HG03025 (cell line): ENCODE measurements around the gene EDC4.

Experiments
- ATAC-seq: cut with Tn5 transposase; IDR thresholded peaks from one replicate; pipeline ENCODE4 v1.9.1; 2021; ENCODE audit warnings: mild to moderate bottlenecking, moderate library complexity; ENCODE audit not compliant: unreplicated experiment, low FRiP score

The EDC4 gene

DNA sequence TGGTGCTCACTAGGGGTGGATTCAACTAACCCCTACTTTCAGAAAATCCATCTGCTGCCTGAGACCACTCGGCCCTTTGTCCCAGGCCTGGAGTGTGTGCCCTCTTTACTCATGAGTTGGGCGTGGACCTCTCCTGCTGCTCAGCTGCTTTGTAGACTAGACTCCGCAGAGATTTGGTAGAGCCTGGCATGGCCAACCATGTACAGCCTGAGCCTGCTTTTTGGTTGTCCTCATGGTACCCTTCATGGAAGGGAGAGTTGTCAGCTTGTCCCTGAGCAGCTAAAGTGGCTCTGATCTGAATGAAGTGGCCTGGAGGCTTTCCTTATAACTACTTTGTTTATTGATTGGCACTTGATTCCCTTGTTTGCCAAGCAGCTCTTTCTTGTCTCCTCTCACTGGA lies 1.5 kb downstream of the EDC4 start:
- ATAC-seq = no peak

DNA sequence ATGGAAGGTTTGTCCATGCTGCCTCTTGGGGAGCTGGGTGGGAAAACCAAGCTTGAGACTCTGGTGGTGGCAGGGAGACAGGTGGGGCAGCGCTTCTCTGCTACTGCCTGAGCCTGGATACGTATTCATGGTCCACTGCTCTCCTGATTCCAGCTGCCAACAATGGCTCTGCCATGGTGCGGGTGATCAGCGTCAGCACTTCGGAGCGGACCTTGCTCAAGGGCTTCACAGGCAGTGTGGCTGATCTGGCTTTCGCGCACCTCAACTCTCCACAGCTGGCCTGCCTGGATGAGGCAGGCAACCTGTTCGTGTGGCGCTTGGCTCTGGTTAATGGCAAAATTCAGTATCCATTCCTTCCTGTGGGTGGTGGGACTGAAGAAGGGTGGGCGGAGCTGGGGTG lies 4.2 kb downstream of the EDC4 start:
- no peak for ATAC-seq

DNA sequence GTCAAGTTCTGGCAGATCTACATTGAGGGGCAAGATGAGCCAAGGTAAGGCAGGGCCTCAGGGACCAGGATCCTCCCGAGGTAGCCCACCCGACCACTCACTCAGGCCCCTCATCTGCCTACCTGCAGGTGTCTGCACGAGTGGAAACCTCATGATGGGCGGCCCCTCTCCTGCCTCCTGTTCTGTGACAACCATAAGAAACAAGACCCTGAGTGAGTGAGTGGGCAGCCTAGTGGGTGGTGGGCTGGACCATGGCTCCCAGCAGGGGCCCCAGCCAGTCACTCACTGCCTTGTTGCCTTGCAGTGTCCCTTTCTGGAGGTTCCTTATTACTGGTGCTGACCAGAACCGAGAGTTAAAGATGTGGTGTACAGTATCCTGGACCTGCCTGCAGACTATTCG lies 5.4 kb downstream of the EDC4 start:
- ATAC-seq = no peak

DNA sequence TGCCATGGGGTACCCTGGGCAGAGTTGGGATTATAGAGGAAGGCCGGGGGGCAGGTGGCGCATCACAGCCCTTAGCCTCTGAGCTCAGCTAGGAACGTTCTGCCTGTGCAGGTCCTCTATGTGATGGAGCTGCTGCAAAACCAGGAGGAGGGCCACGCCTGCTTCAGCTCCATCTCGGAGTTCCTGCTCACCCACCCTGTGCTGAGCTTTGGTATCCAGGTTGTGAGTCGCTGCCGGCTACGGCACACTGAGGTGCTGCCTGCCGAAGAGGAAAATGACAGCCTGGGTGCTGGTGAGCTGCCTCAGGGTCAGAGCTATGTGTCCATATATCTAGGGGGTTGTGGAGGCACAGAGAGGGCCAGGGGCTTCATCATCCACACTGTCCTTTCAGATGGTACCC lies 6.0 kb downstream of the EDC4 start:
- no peak for ATAC-seq

DNA sequence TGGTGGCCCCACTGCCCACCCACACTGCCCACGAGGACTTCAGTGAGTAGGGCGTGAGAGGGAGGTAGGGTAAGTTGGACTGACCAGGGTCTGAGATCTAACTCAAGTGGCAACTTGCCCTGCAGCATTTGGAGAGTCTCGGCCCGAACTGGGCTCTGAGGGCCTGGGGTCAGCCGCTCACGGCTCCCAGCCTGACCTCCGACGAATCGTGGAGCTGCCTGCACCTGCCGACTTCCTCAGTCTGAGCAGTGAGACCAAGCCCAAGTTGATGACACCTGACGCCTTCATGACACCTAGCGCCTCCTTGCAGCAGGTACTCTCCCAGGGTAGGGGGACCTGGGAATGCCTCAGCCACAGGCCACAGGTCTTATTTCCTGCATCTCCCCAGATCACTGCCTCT lies 6.6 kb downstream of the EDC4 start:
- no peak for ATAC-seq

DNA sequence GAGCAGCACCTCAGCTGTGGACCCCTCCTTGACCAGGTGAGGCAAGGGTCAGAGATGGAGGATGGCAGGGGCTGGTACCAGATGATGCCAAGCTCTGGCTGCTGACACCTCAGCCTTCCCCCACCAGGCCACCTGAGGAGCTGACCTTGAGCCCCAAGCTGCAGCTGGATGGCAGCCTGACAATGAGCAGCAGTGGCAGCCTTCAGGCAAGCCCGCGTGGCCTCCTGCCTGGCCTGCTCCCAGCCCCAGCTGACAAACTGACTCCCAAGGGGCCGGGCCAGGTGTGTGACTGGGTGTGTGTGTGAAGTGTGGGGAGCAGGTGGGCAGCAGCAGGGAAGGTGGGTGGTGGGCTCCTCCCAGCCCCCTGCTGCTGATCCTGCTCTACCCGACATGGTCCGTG lies 7.1 kb downstream of the EDC4 start:
- ATAC-seq = no peak

DNA sequence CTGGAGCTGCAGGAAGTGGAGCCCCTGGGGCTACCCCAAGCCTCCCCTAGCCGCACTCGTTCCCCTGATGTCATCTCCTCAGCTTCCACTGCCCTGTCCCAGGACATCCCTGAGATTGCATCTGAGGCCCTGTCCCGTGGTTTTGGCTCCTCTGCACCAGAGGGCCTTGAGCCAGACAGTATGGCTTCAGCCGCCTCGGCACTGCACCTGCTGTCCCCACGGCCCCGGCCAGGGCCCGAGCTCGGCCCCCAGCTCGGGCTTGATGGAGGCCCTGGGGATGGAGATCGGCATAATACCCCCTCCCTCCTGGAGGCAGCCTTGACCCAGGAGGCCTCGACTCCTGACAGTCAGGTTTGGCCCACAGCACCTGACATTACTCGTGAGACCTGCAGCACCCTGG lies 7.7 kb downstream of the EDC4 start:
- ATAC-seq = no peak

DNA sequence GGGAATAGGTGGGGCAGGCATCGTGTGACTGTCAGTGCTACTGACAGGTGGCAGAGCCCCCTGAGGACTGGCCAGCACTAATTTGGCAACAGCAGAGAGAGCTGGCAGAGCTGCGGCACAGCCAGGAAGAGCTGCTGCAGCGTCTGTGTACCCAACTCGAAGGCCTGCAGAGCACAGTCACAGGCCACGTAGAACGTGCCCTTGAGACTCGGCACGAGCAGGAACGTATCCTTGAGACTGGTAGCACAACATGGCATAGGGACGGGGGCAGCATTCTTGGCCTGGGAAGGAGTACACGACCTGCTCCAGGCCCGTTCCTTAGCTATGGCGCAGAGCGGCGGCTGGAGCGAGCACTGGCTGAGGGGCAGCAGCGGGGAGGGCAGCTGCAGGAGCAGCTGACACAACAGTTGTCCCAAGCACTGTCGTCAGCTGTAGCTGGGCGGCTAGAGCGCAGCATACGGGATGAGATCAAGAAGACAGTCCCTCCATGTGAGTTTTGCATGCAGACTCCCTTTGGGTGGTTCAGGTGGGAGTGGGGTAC lies 8.8 kb downstream of the EDC4 start:
- ATAC-seq = no peak

DNA sequence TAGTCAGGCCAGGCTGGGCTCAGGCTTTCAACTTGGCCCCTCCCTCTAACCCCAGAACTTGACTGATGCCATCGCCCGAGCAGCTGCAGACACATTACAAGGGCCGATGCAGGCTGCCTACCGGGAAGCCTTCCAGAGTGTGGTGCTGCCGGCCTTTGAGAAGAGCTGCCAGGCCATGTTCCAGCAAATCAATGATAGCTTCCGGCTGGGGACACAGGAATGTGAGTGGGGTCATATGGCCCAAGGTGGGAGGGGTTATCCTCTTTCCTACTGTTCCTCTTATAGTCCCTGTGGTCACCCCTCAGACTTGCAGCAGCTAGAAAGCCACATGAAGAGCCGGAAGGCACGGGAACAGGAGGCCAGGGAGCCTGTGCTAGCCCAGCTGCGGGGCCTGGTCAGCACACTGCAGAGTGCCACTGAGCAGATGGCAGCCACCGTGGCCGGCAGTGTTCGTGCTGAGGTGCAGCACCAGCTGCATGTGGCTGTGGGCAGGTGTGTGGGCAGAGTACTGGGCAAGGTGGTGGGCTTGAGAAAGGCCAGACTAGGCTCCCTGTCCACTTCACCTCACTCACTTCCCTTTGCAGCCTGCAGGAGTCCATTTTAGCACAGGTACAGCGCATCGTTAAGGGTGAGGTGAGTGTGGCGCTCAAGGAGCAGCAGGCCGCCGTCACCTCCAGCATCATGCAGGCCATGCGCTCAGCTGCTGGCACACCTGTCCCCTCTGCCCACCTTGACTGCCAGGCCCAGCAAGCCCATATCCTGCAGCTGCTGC lies 9.7 kb downstream of the EDC4 start:
- no peak for ATAC-seq

DNA sequence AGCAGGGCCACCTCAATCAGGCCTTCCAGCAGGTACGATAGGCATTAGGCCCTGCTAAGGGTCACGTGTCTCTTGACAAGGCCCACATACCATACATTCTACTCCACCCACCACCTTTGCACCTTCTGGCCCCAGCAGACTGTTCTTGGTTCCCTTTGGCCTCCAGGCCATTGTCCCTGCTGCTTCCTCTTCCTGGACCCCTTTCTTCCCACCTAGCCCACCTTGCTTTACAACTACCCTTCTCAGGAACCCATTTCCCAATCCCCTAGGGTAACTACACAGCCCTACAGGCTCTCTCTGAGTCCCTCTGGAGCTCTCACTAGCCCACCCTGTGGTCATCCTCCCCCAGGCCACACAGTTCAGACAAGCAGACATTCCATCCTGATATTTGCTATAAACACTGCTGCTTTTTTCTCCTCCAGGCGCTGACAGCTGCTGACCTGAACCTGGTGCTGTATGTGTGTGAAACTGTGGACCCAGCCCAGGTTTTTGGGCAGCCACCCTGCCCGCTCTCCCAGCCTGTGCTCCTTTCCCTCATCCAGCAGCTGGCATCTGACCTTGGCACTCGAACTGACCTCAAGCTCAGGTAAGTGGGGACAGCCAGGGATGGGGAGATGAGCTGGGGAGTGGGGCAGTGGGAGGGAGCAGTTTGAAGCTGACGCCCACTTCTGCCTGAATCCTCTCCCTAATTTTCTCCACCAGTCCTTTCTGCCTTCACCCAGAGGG lies 10.5 kb downstream of the EDC4 start:
- no peak for ATAC-seq

DNA sequence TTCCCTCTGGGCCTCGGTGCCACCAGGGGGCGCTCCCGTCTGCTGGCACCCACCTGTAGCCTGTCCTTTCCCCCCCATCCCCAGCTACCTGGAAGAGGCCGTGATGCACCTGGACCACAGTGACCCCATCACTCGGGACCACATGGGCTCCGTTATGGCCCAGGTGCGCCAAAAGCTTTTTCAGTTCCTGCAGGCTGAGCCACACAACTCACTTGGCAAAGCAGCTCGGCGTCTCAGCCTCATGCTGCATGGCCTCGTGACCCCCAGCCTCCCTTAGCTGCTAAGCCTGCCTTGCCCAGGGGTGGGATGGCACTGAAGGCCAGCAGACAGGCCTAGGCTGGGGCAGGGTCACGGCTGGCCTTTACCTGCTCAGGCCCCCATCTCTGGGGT lies 11.0 kb downstream of the EDC4 start:
- ATAC-seq = no peak

DNA sequence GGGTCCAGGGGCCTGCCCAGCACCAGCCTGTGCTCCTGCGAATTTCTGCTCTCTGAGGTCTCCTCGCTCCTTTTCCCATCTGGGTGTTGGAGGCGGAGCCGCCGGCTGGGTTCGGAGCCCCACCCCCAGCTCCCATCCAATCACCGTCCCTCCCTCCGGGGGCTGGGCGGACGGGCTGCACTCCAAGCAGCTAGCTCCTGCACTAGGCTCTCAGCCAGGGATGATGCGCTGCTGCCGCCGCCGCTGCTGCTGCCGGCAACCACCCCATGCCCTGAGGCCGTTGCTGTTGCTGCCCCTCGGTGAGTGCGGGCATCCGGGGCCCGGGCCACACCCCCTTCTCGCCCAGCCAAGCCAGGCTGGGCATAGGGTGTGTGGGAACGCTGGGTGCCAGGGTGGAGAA lies 11.8 kb downstream of the EDC4 start, which contains the start of gene NRN1L:
NRN1L (plus strand) TSS at position 202 of the 400 bp plus-strand sequence; CDS start at position 221, 19 bp downstream.
- ATAC-seq = no peak

DNA sequence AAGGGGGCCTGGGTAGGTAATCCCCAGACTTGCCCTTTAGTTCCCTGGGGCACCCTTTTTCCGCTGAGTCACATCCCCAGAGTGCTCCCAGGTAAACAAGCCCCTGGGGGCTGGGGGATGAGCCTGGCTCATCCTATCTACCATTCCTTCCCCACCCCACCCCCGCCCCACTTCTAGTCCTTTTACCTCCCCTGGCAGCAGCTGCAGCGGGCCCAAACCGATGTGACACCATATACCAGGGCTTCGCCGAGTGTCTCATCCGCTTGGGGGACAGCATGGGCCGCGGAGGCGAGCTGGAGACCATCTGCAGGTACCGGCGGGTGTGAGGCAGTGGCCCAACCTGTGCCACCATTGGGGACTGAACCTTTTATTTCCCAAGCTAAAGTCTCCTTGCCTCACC lies 12.7 kb downstream of the EDC4 start:
- no peak for ATAC-seq

DNA sequence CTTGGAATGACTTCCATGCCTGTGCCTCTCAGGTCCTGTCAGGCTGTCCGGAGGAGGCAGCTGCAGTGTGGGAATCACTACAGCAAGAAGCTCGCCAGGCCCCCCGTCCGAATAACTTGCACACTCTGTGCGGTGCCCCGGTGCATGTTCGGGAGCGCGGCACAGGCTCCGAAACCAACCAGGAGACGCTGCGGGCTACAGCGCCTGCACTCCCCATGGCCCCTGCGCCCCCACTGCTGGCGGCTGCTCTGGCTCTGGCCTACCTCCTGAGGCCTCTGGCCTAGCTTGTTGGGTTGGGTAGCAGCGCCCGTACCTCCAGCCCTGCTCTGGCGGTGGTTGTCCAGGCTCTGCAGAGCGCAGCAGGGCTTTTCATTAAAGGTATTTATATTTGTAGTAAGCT lies 13.1 kb downstream of the EDC4 start:
- ATAC-seq = no peak

DNA sequence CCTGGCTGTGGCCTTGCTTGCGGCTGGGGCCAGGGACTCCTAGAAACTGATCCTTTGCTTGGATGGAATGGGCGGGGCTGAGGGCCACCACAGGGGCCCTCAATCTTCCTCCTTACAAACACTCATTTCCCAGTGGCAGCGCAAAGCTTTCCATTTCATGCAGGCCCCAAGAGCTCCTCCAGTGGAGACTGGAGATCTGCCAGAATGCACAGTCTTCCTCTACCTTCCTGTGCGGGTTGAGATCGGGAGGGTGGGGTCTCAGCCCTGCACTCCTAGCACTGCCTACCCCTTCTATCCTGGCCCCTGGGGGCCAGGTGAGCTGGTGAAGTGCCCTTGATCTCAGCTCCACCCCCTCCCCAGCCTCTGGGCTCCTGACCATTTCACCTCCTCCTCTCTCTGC lies 13.5 kb downstream of the EDC4 start:
- ATAC-seq = no peak

DNA sequence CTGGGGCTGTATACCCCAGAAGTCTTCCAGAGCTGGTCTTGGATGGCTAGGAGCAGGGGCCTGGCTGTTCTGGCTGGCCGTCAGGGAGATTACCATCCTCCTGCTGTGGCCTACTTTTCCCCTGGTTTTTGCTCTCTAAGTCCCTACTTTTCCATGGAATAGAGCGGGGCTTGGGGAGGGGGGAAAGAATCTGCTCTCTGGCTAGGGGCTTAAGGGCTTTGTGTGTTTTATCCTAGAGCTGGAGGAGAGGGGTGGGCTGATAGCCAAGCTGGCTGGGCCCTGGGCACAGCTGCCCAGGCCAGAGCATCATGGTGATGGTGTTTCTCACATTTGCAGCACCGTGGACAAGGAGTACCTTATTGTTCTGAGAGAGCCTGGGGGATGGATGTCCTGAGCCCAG lies 15.5 kb downstream of the EDC4 start:
- no peak for ATAC-seq

DNA sequence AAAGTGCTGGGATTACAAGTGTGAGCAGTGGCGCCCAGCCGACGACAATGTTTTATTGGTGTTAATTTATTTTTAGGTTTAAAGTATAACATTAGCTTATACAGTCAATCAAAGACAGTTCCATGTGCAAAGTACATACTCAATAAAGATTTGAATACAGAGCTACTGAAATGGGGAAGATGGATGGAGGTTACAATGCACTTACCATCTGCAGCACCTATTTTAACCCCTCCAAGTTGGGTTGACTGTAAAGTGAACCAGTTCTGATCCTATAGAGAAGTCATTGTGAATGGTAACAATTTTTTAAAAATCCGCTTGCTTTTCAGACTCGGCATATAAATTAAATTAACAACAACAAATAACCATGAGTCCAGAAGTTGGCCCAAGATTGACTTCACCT lies 19.5 kb downstream of the EDC4 start:
- no peak for ATAC-seq

DNA sequence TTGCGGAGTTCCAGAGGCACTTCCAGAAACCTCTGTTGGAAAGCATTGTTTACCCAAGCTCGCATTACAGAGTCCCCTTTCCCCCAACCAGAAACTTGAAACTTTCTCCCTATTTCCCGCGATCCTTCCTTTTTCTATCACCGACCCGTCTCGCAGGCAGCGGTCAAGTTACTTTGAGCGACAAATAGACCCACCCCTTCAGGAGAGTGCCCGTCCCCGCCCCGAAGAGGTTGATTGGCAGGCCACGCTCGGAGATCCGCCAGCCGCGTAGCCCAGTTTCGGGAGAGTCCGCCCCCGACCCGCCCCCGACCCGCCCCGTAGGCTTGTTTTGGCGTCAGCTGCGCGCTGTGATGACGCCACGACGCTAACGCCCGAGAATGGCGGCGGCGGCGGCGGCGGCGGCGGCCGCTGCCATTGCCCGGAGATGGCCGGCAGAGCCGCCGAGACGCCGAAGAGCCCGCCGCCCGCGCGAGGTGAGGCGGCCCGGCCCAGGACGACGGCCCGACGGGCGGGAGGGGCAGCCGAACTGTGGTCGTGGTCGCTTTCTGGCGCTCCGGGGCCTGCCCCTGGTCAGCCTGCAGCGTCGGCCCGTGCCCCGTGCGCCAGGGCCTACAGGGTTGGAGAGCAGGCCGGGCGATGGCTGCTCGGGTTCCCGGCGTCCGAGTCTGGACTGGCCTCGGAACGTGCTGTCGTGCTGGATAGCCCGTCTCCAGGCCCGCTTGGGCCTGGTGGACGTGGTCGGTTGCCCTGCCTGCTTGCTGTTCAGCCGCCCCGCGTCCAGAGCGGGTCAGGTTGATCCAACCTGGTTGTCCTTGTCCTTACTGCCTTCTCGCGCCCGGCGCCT lies 20.3 kb downstream of the EDC4 start, which contains the start of gene PSKH1:
PSKH1 (plus strand) TSS at position 356 of the 844 bp plus-strand sequence. CDS start 15,496 bp downstream, outside the sequence.
- peak; percentile 84 for ATAC-seq

DNA sequence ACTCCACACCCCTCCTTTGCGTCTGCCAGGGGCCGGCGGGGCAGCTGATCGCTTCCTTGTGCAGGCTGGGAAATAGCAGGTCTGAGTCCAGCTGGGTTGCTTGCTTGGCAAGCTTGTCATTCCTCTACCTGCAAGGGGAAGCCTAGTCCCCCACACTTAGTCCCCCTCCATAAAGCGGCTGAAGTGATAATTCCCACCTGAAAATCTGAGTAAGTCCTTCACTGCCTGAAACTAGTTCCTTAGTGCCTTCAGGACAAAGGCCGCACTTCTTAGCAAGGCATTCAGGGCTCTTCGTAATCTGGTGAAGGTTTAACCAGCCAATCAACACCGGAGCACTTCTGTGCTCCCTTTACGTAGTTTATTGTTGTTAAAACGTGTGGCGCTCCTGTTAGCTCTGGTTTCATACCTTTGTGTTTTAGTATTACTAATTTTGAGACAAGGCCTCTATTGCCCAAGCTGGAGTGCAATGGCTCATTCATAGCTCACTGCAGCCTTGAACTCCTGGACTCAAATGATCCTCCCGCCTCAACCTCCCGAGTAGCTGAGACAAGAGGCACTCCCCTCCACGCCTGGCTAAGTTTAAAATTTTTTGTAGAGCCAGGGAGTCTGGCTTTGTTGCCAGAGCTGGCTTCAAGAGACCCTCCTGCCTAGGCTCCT lies 21.0 kb downstream of the EDC4 start:
- no peak for ATAC-seq

DNA sequence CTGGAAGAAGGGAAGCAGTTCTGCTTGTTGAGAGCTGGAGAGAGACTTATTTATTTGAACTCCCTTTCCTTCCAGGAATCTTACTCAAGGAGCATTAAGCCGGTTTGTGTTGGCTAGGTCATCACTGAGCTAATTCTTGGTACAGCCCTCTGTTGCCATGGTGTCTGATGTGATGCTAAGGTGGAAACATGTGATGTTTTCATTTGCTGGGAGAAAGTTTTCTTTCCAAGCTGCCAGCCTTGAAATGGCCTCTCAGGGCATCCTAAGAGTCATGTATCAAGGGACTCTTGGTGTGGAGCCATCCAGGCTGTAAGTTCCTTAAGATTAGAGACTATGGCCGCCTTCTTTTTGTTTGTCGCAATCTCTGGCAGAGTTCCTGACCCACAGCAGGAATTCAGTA lies 24.4 kb downstream of the EDC4 start:
- ATAC-seq = no peak
